Measurements from ENCODE around the gene TIRAP. TPM values are rescaled to one million over a fixed set of nuclear protein-coding genes. Genes with fewer than 3 reads are reported as not detected.
A peak's percentile ranks its signal among the peaks of the same experiment; 100 is the strongest.

Gene TIRAP
- total RNA-seq, 1 donor from 2014 or later: 2.0 TPM

DNA sequence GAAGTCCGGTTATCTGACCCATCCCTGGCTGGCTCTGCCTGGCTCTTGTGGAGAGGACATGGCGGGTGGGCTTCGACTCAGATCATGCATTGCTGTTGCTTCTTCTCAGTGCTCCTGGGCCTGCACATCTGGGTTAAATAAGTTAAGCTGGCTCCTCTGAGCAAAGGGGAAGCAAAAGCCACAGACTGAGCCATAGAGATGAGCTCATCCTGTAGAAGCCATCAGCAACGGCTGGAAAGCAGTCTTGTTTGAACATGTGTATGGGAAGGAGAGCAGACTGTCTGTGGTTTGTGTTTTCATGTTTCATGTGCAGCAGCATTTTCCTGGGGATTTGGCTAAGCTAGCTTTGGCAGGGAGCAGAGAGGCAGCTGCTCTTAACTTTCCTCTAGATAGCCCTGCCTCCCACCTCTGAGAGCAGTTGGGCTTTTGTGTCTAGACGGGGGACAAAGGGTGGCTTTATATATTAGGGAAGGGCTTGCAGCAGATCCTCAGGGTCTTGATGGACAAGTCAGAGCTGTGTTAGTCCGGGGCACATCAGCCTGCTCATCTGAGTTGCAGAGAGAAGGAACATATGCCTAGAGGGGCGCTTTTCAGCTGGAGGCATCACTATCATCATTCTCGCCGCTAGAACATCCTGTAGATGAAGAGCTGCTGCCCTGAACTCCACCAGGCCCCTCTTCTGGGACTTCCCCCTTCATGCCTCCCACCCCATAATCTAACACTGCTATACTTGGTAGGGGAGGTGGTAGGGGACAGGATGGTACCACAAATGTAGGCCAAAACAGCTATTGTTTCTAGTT lies 35.9 kb downstream of the TIRAP start:
- FAIRE-seq (no peak), DNase-seq (ENCODE audit: low spot score in 2 of 2) (no peak)

- FAIRE-seq: no peak
- no peak for DNase-seq (ENCODE audit: low spot score in 2 of 2)
These were observed 36.5 kb downstream of the TIRAP start for GRCh38 chr11:126319374-126319740.

GRCh38 chr11:126322996-126323395 lies 40.1 kb downstream of the TIRAP start:
- no peak for DNase-seq (ENCODE audit: low spot score in 2 of 2)
- FAIRE-seq: no peak

DNA sequence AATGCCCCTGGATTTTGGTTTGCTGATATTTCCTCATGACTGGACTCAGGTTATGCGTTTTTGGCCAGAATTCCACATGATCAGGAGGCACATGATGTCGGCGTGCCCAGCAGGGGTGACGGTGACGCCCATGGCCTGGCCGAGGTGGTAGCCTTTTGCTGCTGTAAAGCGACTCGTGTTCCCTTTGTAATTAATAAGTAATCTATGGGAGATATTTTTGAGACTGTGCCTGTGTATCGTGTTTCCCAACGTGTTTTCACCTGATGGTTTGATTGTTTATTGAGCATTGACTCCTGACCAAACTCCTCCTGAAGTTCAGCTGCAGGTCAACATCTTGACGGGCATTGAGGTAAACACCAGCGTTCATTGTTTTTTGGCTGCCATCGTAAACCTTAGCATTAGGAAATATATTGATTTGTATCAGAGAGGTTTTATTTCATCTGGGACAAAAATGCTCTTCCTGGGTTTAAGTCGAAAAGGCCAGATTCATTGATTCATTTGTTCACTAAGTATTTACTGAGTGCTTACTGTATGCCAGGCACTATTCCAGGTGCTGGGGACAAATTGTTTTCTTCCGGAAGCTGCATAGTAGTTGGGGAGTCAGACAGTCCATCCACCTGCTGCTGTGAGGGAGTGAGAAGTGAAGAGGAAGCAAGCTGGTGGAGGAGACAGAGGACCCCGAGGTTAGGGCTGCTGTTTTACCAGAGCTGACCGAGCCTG lies 44.5 kb downstream of the TIRAP start:
- FAIRE-seq (no peak), DNase-seq (ENCODE audit: low spot score in 2 of 2) (no peak)

- FAIRE-seq: no peak
- no peak for DNase-seq (ENCODE audit: low spot score in 2 of 2)
These were observed 45.1 kb downstream of the TIRAP start for GRCh38 chr11:126328001-126328390.

- FAIRE-seq (no peak), DNase-seq (ENCODE audit: low spot score in 2 of 2) (no peak)
These were observed 45.6 kb downstream of the TIRAP start for GRCh38 chr11:126328444-126328843.

GRCh38 chr11:126328938-126329643 lies 46.2 kb downstream of the TIRAP start:
- DNase-seq (ENCODE audit: low spot score in 2 of 2) (no peak), FAIRE-seq (no peak)

DNA sequence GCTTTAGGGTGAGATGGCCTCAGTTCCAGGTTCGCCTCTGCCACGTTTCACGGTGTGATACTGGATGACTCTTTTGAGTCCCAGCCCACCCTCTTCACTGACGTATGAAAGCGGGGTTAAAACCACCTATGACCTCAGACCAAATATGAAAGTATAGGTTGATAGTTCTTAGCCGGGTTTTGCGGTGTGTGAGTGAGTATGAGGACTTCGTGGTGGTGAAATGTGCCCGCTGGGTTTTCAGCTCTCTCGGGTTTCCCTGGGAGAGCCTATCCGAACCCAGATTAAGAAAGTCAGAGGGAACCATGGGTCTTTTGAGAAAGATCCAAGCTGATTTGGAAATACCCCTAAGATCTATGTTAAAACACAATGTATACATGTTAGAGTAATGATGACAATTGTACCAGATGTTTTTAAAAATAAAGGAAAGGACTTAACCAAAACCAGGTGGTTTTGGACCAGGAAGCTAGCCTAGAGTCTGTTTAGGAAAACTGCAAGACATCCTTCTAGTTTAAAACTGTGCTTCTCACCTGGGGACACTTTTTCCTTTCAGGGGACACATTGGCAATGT lies 46.8 kb downstream of the TIRAP start:
- DNase-seq (ENCODE audit: low spot score in 2 of 2) (no peak), FAIRE-seq (no peak)

DNA sequence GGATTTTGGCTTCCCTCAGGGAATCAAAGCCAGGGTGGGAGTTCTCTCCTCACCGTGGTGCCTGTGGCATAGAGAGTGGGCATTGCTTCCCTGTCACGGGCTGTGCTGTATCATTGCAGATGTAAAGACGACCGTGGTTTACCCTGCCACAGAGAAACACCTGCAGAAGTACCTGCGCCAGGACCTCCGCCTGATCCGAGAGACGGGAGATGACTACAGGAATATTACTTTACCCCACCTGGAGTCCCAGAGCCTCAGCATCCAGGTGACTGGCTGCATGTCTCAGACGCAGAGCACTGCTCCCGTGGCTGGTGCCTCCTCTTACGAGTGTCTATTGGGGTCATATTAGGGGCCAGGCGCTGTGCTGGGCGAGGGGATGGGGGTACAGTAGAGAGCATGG lies 48.4 kb downstream of the TIRAP start:
- DNase-seq (ENCODE audit: low spot score in 2 of 2) (no peak), FAIRE-seq (no peak)

DNA sequence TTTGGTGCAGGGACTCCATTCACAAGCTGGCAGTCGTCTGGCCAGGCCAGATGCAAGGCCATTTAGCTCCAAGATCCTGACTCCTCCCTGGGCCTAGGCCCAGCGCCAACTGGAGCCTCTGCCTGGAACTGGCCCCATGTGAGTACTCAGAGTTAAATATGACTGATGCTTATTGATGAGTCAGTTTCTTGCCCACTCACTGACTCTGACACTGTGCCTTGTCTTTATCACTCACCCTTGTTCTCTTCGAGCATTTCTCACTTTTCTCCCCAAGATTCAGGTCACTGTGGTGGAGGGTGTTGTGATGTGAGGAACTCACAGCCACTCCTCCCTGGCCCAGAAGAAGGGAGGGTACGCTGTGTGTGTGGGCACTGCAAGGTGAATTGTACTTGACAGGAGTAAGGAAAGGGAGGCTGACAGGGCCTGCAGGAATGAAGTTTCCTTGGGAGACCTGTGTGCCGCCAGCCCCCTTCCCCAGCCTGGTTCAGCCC lies 49.4 kb downstream of the TIRAP start:
- FAIRE-seq (no peak), DNase-seq (ENCODE audit: low spot score in 2 of 2) (peak in 1 of 2 donors; percentile 44)

- no peak for DNase-seq (ENCODE audit: low spot score in 2 of 2)
- no peak for FAIRE-seq
These were observed 50.2 kb downstream of the TIRAP start for GRCh38 chr11:126333142-126333541.

GRCh38 chr11:126334659-126335462 lies 52.0 kb downstream of the TIRAP start:
- FAIRE-seq: no peak
- DNase-seq (ENCODE audit: low spot score in 2 of 2): no peak

- DNase-seq (ENCODE audit: low spot score in 2 of 2) (no peak), FAIRE-seq (no peak)
These were observed 52.5 kb downstream of the TIRAP start for GRCh38 chr11:126335463-126335760.

DNA sequence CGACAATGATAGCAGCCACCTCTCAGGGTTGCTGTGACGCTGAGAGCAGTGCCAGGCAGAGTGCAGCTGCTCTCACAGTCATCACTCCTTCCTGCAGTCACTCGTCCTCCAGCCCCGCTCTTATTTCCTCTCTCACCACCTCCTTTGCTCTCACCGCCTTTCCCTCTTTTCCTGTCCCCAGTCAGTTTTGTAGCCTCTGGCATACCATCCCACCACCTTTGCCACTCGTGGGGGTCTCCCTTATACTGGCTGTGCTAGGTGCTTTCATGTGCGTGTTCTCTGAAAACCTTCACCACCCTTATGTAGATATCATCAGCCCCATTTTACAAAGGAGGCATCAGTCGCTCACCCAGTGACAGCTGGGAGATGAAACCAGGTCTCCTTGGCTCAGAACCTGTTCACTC lies 53.2 kb downstream of the TIRAP start:
- no peak for DNase-seq (ENCODE audit: low spot score in 2 of 2)
- no peak for FAIRE-seq

GRCh38 chr11:126336671-126337101 lies 53.8 kb downstream of the TIRAP start:
- FAIRE-seq: no peak
- DNase-seq (ENCODE audit: low spot score in 2 of 2): no peak

- DNase-seq (ENCODE audit: low spot score in 2 of 2) (no peak), FAIRE-seq (no peak)
These were observed 54.2 kb downstream of the TIRAP start for GRCh38 chr11:126337126-126337473.

GRCh38 chr11:126337474-126338241 lies 54.8 kb downstream of the TIRAP start:
- DNase-seq (ENCODE audit: low spot score in 2 of 2) (no peak), FAIRE-seq (no peak)

DNA sequence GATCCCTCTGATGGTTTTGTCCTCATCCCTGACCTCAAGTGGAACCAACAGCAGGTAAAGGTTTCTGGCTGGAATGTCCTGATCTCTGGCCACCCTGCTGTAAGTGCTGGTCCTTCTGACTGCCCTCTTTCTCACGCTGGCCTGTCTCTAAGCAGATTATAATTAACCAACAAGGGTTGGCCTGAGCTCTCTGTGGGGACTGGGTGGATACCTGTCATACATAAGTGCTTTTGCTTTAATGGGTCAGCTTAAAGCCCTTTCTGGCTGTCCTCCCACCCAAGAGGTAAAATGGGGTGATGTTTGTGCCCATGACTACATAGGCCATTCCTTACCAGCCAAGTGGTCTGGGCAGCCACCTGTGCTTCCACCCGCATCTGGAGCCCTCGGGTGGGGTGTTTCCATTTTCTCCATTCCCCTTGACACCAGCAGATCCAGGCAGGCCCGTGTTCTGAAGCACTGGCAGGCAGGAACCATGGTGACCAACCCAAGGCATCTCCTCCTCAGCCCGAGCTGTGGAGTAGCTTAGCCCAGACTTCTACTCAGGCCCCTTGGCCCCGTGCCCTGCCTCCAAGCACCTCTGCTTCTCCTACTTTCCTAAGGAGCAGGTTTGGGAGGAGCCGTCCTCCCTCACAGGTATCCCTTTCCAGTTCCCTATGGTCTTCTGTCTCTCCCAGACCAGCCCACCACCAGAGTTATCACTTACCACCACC lies 55.6 kb downstream of the TIRAP start:
- no peak for FAIRE-seq
- no peak for DNase-seq (ENCODE audit: low spot score in 2 of 2)
